Osteoblast (primary cell): ENCODE results near the gene NKIRAS2. TPM values are rescaled to one million over a fixed set of nuclear protein-coding genes. Genes with fewer than 3 reads are reported as not detected.

Experiments used
- DNase-seq: peaks from one replicate; pipeline ENCODE4 v3.0.0; 2011; ENCODE audit warnings: low spot score, mixed read lengths; ENCODE audit not compliant: insufficient read length; ENCODE audit errors: missing footprints
- H2AFZ ChIP-seq: 2 replicates; pipeline ENCODE4 v1.6.0; 2011; ENCODE audit warnings: mild to moderate bottlenecking, low read length
- H3K27ac ChIP-seq: 2 replicates; pipeline ENCODE4 v1.5.1; 2011; ENCODE audit warnings: mild to moderate bottlenecking, low read depth, low read length, moderate library complexity
- H3K27me3 ChIP-seq: 2 replicates; pipeline ENCODE4 v1.6.0; 2012; ENCODE audit warnings: mild to moderate bottlenecking, control low read depth, inconsistent platforms, low read length, moderate library complexity; ENCODE audit not compliant: insufficient read depth
- H3K36me3 ChIP-seq: 2 replicates; pipeline ENCODE4 v1.5.1; 2011; ENCODE audit warnings: mild to moderate bottlenecking, low read length, control low read depth, moderate library complexity; ENCODE audit not compliant: insufficient read depth
- H3K4me1 ChIP-seq: 2 replicates; pipeline ENCODE4 v1.5.1; 2011; ENCODE audit warnings: mild to moderate bottlenecking, low read length, control low read depth, moderate library complexity; ENCODE audit not compliant: insufficient read depth
- H3K4me2 ChIP-seq: 2 replicates; pipeline ENCODE4 v1.6.0; 2011; ENCODE audit warnings: mild to moderate bottlenecking, low read length; ENCODE audit not compliant: insufficient read depth
- H3K4me3 ChIP-seq: fragments of 200-600 bp; sonication (generic); 3 replicates; pipeline ENCODE4 v1.5.1; 2012; ENCODE audit warnings: mild to moderate bottlenecking, low read length, inconsistent platforms; ENCODE audit not compliant: insufficient read depth
- H3K79me2 ChIP-seq: 2 replicates; pipeline ENCODE4 v1.6.0; 2012; ENCODE audit warnings: mild to moderate bottlenecking, low read length, control low read depth, inconsistent platforms; ENCODE audit not compliant: insufficient read depth
- H3K9me3 ChIP-seq: 2 replicates; pipeline ENCODE4 v1.5.1; 2011; ENCODE audit warnings: low read depth, low read length, control low read depth
- H4K20me1 ChIP-seq: 2 replicates; pipeline ENCODE4 v1.6.0; 2012; ENCODE audit warnings: mild to moderate bottlenecking, low read length, control low read depth; ENCODE audit not compliant: insufficient read depth
- CTCF ChIP-seq: IDR thresholded peaks from 2 replicates; pipeline ENCODE4 v1.5.1; 2011; ENCODE audit warnings: mild to moderate bottlenecking, low read depth, low read length, moderate library complexity; ENCODE audit errors: extremely low read depth
- total RNA-seq: library from RNA; depleted of rRNA; stranded (reverse); fragments of >200 nt; gene quantifications from 2 replicates; pipeline ENCODE4 v1.2.3, GENCODE V29; 2012

Gene NKIRAS2
- total RNA-seq, 1 donor, result 39.1 TPM

GRCh38 chr17:42051013-42051400 is 31.1 kb downstream of the NKIRAS2 start:
- no peak for DNase-seq
- H3K9me3 ChIP-seq, result no peaks in the 10 kb centered on the region
- no peak overlapping the region for H3K27ac ChIP-seq
- no peaks in the 10 kb centered on the region for H4K20me1 ChIP-seq
- no peak for TF ChIP-seq CTCF
- no peaks in the 10 kb centered on the region for H3K79me2 ChIP-seq
- peak overlapping the region; percentile 33 for H3K4me3 ChIP-seq
- peaks cover 56% of the 10 kb centered on the region for H3K27me3 ChIP-seq
- peak overlapping the region; percentile 55 for H3K4me2 ChIP-seq
- H3K4me1 ChIP-seq, result no peaks in the 10 kb centered on the region
- H2AFZ ChIP-seq, result peak overlapping the region; percentile 62
- no peaks in the 10 kb centered on the region for H3K36me3 ChIP-seq

GRCh38 chr17:42051645-42052044 is 31.8 kb downstream of the NKIRAS2 start:
- peaks cover 57% of the 10 kb centered on the region for H3K27me3 ChIP-seq
- H3K27ac ChIP-seq, result no peak overlapping the region
- H3K9me3 ChIP-seq, result no peaks in the 10 kb centered on the region
- no peak overlapping the region for H2AFZ ChIP-seq
- H3K79me2 ChIP-seq, result no peaks in the 10 kb centered on the region
- no peaks in the 10 kb centered on the region for H3K4me1 ChIP-seq
- TF ChIP-seq CTCF, result no peak
- no peaks in the 10 kb centered on the region for H4K20me1 ChIP-seq
- H3K4me2 ChIP-seq, result no peak overlapping the region
- H3K4me3 ChIP-seq, result no peak overlapping the region
- no peak for DNase-seq
- no peaks in the 10 kb centered on the region for H3K36me3 ChIP-seq

GRCh38 chr17:42052346-42052877 is 32.5 kb downstream of the NKIRAS2 start:
- H3K79me2 ChIP-seq, result no peaks in the 10 kb centered on the region
- H3K4me2 ChIP-seq, result no peak overlapping the region
- no peaks in the 10 kb centered on the region for H4K20me1 ChIP-seq
- H3K4me1 ChIP-seq, result no peaks in the 10 kb centered on the region
- H3K36me3 ChIP-seq, result no peaks in the 10 kb centered on the region
- H3K4me3 ChIP-seq, result no peak overlapping the region
- H3K27ac ChIP-seq, result no peak overlapping the region
- no peaks in the 10 kb centered on the region for H3K9me3 ChIP-seq
- TF ChIP-seq CTCF, result no peak
- peaks cover 57% of the 10 kb centered on the region for H3K27me3 ChIP-seq
- no peak overlapping the region for H2AFZ ChIP-seq
- DNase-seq, result no peak

GRCh38 chr17:42053731-42054500 is 34.0 kb downstream of the NKIRAS2 start:
- no peaks in the 10 kb centered on the region for H4K20me1 ChIP-seq
- no peaks in the 10 kb centered on the region for H3K4me1 ChIP-seq
- no peaks in the 10 kb centered on the region for H3K36me3 ChIP-seq
- no peak overlapping the region for H2AFZ ChIP-seq
- no peaks in the 10 kb centered on the region for H3K79me2 ChIP-seq
- no peak overlapping the region for H3K4me3 ChIP-seq
- no peaks in the 10 kb centered on the region for H3K9me3 ChIP-seq
- no peak overlapping the region for H3K27ac ChIP-seq
- DNase-seq, result no peak
- no peak for TF ChIP-seq CTCF
- no peak overlapping the region for H3K4me2 ChIP-seq
- peaks cover 56% of the 10 kb centered on the region for H3K27me3 ChIP-seq
